GM12874 (cell line): ENCODE measurements around the gene CTIF.
A peak's percentile ranks its signal among the peaks of the same experiment; 100 is the strongest.

Source experiments
- CTCF ChIP-seq: IDR thresholded peaks from 2 replicates; pipeline ENCODE4 v1.5.1; 2011; ENCODE audit warnings: low read depth, mild to moderate bottlenecking, control low read depth, low read length, moderate library complexity; ENCODE audit not compliant: insufficient read depth

The CTIF gene

GRCh38 chr18:48667276-48668254 is 128.7 kb downstream of the CTIF start:
- peak; percentile 38; the same call in 1 of the 2 replicates for TF ChIP-seq CTCF

- no peak for TF ChIP-seq CTCF
These were observed 129.8 kb downstream of the CTIF start for GRCh38 chr18:48668466-48669179.

- no peak for TF ChIP-seq CTCF
These were observed 130.4 kb downstream of the CTIF start for GRCh38 chr18:48669180-48669675.

- no peak for TF ChIP-seq CTCF
These were observed 131.3 kb downstream of the CTIF start for GRCh38 chr18:48669991-48670750.

GRCh38 chr18:48670751-48671560 is 132.1 kb downstream of the CTIF start:
- no peak for TF ChIP-seq CTCF

GRCh38 chr18:48671561-48671945 is 132.7 kb downstream of the CTIF start:
- TF ChIP-seq CTCF = no peak
